GM19240 (cell line): ENCODE measurements around the gene IL34.
"Not testable (repeated sequence)": the region's sequence is repeated elsewhere in the genome, so short reads cannot be mapped to it uniquely, and the experiment has no call there.

Source experiments
- DNase-seq: peaks from one replicate; pipeline ENCODE4 v3.0.0; 2011; ENCODE audit warnings: low spot score; ENCODE audit not compliant: insufficient read length

Gene IL34

DNA sequence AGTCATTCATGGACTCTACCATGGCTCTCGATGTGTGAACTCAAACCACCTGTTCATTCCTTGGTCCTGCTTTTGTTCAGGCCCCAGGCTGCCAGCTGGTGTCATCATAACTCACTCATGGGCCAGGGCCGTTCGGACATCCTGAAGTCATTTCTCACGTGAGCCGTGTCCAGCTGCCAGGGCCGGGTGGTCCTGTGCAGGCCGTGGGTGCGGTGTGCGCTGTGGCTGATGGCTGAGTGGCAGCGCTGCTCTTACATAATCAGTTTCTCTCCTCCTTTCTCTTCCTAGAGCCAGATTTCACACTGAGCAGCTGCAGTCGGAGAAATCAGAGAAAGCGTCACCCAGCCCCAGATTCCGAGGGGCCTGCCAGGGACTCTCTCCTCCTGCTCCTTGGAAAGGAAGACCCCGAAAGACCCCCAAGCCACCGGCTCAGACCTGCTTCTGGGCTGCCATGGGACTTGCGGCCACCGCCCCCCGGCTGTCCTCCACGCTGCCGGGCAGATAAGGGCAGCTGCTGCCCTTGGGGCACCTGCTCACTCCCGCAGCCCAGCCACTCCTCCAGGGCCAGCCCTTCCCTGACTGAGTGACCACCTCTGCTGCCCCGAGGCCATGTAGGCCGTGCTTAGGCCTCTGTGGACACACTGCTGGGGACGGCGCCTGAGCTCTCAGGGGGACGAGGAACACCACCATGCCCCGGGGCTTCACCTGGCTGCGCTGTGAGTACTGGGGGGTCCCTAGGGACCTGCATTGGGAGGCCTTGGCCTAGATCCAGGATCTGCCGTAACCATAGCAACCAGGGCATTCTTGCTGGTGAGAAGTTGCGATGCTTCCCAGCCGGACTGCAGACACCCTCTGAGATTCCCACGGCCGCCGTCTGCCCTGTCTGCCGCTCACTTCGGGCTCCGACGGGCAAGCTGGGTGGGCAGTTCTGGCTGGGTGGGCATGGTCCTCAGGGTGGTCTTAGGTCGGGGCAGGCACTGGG is at the start of gene IL34:
TSS of gene IL34 (plus strand) at position 300 of the 982 bp plus-strand sequence. CDS start at position 689, 389 bp downstream.
- no peak for DNase-seq

DNA sequence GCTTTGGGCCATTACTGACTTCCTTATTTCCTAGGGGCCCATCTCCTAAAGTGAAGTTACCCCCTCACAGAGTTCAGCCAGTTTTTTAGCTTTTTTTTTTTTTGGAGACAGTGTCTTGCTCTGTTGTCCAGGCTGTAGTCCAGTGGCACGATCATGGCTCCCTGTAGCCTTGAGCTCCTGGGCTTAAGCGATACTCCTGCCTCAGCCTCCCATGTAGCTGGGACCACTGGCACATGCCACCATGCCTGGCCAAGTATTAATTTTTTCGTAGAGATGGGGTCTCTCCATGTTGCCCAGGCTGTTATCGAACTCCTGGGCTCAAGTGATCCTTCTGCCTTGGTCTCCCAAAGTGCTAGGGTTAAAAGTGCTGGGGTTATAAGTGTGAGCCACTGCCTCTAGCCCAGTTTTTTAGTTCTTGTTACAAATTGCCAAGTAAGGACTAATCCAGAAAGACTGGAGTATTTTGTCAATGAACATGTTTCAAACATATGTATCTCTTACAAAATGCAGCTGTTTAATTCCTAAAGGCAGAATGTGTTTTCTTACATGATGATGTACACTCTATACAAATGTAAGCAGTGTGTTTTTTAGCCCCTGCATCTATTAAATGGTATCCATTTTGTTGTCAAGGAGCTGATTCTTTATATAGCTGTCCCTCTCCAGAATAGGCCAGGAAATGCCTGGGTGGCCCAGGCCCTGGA is 49.1 kb upstream of the IL34 start:
- DNase-seq, result no peak

GRCh38 chr16:70598937-70599503 is 47.3 kb upstream of the IL34 start:
- no peak for DNase-seq

- DNase-seq, result no peak
Observed at GRCh38 chr16:70600730-70601129, 45.6 kb upstream of the IL34 start.

DNA sequence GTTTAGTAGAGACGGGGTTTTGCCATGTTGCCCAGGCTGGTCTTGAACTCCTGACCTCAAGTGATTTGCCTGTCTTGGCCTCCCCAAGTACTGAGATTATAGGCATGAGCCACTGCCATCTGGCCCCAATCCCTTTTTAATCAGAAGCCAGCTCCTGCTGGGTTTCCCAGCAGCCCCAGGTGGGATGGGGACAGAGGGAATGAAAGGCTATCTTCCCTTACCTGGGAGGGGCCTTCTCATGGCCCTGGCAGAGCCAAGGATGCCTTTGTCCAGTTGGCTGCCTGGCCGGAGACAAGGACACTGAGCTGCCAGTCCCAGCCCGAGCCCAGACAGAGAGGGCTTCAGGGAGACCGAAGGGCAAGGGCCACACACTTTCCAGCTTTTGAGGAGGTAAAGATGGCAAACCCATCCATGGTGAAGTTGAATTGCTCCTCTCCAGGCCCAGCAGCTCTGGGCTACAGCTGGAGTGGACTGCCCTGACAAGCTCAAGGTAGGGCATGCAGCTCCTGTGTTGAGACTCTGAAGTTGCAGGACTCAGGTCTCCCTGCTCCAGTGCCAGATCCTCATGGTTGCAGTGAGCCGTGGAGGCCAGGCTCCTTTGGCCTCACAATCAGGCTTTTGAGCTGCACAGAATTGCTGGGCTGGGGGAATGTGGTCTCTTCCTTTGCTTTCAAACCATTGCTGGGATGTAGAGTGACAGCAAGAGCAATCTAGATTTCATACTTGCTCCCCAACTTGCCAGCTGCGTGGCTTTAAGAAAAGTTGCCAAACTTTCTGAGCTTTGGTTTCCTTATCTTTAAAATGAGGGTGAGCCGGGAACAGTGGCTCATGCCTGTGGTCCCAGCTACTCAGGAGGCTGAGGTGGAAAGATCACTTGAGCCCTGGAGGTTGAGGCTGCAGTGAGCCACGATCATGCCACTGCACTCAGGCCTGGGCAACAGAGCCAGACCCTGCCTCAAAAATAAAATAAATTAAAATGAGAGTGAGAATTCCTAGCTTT is 44.5 kb upstream of the IL34 start:
- DNase-seq, result no peak

- no peak for DNase-seq
Observed at GRCh38 chr16:70602831-70603230, 43.5 kb upstream of the IL34 start.

DNA sequence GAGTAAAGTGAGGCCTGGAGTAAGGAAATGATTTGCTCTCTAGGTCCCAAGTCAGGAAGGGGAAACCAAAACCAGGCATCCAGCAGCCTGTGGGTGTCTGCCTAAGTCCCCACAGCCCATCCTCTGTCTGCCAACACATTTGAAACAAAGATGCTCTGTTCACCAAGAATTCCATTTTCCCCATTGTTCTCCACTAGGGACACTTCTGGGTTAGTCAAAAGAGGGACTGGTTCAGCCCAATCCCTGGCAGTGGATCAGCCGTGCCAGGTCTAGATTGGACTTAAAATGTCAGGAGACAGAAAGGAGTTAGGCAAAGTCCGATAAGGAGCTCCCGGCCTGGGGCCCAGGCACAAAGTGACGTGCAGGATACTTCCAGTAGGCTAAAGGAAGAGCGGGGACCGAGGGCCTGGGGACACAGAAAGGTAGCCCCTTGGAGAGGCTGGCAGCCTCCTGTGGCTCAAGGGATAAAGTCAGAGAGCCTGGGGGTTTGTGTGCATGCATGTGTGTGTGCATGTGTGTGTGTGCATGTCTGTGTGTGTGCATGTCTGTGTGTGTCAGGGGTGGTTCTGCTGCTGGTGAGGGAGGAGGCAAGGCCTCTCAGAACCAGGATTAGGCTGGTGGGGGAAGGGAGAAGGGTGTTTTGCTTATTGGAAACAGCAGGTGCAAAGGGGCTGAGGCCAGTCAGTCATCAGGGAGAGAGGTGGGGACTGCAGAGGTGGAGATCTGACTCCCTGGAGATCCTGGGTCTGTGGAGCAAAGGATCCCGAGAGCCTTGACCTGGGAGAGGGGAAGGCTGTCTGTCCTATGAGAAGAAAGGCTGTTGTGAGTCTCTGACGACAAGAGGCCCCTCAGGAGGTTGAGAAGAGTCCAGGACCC is 41.7 kb upstream of the IL34 start:
- no peak for DNase-seq

DNA sequence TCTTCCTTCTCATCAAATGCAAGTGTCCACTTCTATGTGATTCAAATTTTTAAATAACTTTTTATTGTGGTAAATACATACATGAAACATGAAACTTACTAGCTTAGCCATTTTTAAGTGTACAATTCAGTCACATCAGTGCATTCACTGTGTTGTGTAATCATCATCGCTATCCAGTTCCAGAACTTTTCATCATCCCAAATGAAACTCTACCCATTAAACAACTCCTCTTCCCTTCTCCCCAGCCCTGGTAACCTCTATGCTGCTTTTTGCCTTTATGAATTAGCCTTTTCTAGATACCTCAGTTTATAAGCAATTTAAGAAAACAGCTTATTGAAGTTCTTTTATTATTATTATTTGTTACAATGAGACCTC is 41.1 kb upstream of the IL34 start:
- no peak for DNase-seq

- no peak for DNase-seq
Observed at GRCh38 chr16:70608521-70608920, 37.8 kb upstream of the IL34 start.

- no peak for DNase-seq
Observed at GRCh38 chr16:70610273-70611223, 35.8 kb upstream of the IL34 start.

- no peak for DNase-seq
Observed at GRCh38 chr16:70611224-70611598, 35.1 kb upstream of the IL34 start.

DNA sequence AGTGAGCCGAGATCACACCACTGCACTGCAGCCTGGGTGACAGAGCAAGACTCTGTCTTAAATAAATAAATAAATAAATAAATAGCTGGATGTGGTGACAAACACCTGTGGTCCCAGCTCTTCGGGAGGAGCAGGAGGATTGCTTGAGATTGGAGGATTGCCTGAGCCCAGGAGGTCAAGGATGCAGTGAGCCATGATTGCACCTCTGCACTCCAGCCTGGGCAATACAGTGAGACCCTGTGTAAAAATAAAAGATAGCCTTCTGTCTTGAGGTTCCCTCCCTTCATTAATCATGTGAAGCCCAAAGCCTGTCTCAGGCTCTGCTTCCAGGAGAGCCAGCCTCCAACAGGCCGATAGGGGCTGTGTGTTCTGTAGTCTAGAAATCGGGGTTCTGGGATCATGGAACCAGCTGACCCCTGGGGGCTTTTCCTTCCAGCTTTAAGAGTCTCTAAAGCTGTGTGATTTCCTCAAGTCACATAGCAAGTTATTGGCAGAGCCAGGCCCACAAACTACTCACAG is 34.5 kb upstream of the IL34 start:
- no peak for DNase-seq

DNA sequence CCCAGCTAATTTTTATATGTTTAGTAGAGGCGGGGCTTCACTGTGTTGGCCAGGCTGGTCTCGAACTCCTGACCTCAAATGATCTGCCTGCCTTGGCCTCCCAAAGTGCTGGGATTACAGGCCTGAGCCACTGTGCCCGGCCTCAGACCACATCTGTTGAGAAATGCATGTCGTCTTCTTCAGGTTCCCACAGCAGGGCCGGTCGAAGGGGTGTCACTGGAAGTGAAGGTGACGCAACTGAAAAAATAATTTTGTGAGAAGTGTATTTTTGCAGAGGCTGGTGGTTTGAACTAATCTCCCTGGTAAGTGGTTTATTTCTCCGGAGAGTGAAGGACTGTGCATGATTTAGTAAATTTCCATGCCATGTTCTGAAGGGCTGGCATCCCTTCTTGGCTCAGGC is 33.4 kb upstream of the IL34 start:
- DNase-seq, result no peak

GRCh38 chr16:70614208-70614951 is 32.0 kb upstream of the IL34 start:
- no peak for DNase-seq

- DNase-seq, result no peak
Observed at GRCh38 chr16:70615945-70616344, 30.4 kb upstream of the IL34 start.

- DNase-seq, result not testable (repeated sequence)
Observed at GRCh38 chr16:70621864-70622263, 24.5 kb upstream of the IL34 start.

- no peak for DNase-seq
Observed at GRCh38 chr16:70627696-70628095, 18.7 kb upstream of the IL34 start.
